Measurements from ENCODE around the gene GTF2H2C.
"Not testable (repeated sequence)": the region's sequence is repeated elsewhere in the genome, so short reads cannot be mapped to it uniquely, and the experiment has no call there.

Gene GTF2H2C

DNA sequence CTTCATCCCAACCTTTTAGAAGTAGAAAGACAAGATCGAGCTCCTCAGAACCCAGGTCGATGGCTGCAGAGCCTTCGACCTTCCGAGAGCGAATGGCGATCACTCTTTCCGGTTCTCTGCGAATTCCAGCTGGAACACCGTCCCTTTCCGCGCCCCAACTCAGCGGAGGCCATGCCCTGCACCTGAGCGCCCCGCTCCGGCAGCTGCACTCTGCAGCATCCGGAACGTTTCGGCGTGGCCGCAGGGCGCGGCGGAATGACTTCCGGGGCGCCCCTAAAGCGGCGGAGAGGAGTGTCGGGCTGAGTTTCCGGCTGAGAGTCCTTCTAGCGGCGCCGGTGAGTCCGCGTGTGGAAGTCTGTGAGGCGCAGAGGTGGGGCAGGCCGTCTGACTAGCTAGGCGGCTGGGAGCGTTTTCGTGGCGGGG is at the start of gene GTF2H2C:
TSS of gene GTF2H2C (plus strand) at position 284 of the 423 bp plus-strand sequence. CDS start 4,942 bp downstream, outside the sequence.
- DNase-seq (ENCODE audit: low read depth in 3 of 3) = peak; percentile 47 to 58 (median 55)

DNA sequence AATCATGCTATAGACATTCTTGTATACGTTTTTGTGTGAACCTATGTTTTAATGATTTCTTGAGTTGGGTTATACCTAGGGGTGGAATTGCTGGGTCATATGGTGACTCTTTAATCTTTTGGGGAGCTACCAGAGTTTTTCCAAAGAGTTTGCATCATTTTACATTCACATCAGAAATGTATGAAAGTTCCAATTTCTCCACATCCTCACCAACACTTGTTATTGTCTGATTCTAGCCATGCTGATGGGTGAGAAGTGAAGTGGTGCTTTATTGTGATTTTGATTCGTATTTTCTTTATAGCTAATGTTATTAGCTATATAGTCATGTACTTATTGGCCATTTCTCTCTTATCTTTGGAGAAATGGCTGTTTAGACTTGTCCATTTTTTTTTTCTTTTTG is 49.3 kb upstream of the GTF2H2C start:
- DNase-seq (ENCODE audit: low read depth in 3 of 3) = no peak

DNA sequence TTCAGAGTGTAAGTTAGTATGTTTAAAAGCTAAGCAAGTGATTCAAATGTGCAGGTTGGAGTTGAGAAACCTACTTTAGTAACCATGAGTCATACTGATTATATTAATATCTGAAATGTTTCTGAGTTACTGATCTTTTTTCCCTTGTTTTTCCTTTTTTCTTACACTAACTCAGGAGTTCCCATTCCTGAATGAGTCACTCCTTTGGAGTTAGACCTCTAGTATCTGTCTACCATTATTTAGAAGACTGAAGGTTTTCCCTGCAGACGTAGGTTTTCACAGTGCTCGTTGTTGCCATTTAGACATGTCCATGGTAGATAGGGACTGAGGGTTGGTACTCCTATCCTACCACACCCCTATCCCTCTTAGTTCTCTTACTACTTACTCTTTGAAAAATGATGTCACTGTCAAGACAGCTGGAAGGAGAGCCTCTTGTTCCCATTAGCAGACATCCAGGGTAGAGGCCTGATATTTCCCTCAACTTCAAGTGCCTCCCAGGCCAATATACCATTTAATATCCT is 47.2 kb upstream of the GTF2H2C start:
- no peak for DNase-seq (ENCODE audit: low read depth in 3 of 3)

DNA sequence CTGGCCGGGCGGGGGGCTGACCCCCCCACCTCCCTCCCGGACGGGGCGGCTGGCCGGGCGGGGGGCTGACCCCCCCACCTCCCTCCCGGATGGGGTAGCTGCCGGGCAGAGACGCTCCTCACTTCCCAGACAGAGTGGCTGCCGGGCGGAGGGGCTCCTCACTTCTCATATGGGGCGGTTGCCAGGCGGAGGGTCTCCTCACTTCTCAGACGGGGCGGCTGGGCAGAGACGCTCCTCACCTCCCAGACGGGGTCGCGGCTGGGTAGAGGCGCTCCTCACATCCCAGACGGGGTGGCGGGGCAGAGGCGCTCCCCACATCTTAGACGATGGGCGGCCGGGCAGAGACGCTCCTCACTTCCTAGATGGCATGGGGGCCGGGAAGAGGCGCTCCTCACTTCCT is 44.4 kb upstream of the GTF2H2C start:
- not testable (repeated sequence) for DNase-seq (ENCODE audit: low read depth in 3 of 3)

DNA sequence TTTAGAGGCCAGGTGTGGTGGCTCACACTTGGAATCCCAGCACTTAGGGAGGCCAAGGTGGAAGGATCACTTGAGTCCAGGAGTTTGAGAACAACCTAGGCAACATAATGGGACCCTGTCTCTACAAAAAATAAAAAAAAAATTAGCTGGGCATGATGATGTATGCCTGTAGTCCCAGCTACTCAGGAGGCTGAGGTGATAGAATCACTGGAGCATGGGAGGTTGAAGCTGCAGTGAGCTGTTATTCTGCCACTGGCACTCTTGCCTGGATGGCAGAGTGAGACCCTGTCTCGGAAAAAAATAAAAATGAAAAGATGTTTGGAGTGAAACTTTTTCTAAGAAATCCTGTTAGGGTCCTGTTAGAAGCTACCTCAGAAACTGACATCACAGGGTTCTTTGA is 43.2 kb upstream of the GTF2H2C start:
- DNase-seq (ENCODE audit: low read depth in 3 of 3) = no peak

DNA sequence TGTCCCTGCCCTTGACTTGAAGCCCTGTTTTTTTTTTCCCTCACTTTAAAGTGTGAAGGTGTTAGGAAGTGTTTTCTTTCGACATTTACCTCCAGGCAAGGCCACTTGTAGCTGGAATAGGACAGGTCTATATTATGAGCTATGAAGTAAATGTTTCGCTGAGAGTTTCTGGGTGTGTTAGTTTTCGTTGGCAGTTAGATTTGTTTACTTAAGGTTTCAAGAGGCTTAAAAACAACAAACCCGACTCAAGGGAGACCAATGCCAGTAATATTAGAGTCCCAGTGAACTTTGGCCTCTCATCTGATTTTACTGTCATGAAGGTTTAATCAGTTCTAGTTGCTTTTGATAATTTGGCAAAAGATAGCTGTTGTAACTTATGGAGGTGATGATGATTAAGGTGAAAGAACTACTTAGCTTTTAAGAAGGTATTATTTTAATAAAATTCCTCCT is 42.2 kb upstream of the GTF2H2C start:
- no peak for DNase-seq (ENCODE audit: low read depth in 3 of 3)

DNA sequence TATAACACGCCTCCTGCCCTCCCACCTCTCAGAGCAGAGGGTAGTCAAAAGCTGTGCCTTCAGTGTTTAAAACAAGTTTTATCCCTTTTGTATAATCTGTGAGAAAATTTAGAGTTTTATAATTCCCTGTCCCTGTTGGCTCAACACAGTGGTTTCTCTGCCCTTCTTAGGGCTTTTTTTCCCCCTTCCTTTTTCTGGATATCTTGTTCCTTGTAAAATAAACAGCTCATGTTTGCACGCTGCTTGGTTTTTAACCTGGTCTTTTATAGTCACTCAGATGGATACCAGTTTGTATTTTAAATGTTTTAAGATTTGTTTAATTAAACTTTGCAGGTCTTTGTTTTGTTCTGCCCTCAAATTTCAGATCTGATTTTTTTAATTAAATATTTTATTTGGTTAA is 40.7 kb upstream of the GTF2H2C start:
- no peak for DNase-seq (ENCODE audit: low read depth in 3 of 3)

DNA sequence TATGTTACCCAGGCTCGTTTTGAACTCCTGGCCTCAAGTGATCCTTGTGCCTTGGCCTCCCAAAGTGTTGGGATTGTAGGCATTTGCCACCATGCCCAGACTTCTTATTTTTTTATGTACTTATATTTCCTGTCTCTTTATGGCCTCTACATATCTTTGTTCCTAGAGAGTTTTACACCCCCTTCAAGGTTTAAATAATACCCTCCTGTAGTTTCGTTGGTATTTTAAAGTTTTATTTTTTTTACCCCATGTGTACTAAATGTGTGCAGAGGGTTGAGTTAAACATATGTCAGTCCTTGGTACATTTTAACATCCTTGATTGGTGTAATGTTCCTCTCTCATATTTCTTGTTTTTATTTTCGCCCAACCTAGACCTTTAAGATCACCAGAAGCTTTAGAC is 38.0 kb upstream of the GTF2H2C start:
- DNase-seq (ENCODE audit: low read depth in 3 of 3) = no peak

DNA sequence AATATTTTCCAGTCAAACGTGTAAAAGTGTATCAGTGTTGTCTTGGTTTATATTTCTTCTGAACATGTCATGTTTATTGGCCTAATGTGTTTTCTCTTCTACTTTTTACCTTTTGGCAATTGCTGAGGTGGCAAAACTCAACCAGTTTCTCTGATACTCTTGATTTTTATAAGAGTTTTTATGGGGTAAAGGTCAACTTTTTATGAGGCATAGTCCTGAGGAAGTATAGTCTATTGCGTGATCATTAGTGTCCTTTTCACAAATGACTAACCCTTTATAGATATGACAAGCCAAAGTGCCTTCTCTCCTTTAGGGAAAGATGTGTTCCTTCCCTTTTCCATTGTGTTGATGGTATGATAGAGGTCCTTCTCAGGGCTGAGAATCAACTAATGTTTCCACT is 34.5 kb upstream of the GTF2H2C start:
- no peak for DNase-seq (ENCODE audit: low read depth in 3 of 3)

DNA sequence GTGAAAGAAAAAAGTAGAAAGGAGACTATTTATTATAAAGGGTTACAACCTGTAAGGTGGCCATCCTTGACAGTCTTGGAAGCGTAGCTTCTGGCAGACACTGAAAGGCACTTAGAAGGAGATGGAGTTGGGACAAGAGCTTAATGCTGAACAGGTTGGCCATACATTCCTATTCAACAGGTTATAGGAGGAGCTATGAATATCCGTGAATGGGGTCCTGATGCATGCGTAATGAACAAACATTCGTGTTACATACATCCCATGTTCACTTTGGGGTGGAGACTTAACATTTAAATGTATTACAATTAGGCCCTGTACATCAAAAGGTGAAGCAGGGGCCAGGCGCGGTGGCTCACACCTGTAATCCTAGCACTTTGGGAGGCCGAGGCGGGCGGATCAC is 33.3 kb upstream of the GTF2H2C start:
- DNase-seq (ENCODE audit: low read depth in 3 of 3) = no peak

DNA sequence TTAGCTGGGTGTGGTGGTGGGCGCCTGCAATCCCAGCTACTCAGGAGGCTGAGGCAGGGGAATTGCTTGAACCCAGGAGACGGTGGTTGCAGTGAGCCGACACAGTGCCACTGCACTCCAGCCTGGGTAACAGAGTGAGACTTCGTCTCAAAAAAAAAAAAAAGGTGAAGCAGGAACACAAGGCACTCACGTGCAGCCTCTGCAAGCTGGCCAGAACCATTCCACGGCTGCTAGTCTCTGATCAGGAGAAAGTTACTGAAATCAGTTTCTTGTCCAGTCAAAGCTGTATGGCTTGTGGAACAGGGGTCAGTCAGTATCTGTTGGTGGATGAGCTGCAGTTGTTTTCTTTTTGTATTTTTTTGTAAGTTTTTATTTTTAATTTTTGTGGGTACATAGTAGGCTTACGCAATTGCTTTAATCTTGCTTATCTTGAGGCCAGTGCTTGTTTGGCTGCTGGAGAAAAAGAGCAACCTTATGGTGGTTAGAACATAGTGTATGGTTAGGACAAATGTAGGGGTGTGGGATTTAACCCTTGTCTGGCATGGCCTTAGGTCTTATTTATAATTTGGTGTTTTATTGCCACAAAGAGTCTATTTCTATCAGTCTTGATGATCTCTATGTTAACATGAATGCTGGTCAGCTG is 32.7 kb upstream of the GTF2H2C start:
- no peak for DNase-seq (ENCODE audit: low read depth in 3 of 3)

DNA sequence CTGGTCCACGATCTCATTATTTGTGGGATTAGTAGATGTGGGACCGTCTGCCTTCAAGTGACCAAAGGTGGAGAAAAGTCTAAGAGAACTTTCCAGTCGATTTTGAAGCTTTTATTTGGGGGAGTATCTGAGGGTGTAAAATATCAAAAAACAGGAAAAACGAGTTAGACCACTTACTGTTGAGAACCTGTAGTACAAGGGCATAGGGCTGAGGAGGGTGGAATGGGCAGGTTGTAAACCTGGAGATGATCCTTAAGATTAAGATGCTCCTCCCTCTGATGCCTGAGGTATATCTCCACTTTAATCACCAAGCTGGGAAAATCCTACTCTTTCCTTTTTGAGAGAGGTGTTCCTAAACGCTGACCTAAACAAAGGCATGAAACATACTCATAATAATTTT is 32.0 kb upstream of the GTF2H2C start:
- DNase-seq (ENCODE audit: low read depth in 3 of 3) = no peak

DNA sequence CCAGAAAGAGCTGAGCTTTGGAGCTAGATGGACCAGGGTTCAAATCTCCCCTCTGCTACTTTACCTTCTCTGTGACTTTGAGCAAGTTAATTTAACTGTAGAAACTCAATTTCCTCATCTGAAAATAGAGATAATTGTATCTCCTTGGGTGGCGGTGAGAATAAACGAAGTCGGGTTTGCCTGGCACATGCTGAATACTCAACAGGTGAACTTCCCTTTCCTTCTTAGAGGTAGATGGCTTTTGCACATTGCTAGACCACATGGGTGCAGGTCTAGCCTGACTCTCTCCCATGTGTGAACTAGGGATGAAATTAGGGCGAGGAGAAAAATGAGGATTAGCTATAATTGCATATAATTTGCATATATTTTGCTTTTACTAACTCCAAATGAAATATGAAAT is 31.4 kb upstream of the GTF2H2C start:
- DNase-seq (ENCODE audit: low read depth in 3 of 3) = no peak

DNA sequence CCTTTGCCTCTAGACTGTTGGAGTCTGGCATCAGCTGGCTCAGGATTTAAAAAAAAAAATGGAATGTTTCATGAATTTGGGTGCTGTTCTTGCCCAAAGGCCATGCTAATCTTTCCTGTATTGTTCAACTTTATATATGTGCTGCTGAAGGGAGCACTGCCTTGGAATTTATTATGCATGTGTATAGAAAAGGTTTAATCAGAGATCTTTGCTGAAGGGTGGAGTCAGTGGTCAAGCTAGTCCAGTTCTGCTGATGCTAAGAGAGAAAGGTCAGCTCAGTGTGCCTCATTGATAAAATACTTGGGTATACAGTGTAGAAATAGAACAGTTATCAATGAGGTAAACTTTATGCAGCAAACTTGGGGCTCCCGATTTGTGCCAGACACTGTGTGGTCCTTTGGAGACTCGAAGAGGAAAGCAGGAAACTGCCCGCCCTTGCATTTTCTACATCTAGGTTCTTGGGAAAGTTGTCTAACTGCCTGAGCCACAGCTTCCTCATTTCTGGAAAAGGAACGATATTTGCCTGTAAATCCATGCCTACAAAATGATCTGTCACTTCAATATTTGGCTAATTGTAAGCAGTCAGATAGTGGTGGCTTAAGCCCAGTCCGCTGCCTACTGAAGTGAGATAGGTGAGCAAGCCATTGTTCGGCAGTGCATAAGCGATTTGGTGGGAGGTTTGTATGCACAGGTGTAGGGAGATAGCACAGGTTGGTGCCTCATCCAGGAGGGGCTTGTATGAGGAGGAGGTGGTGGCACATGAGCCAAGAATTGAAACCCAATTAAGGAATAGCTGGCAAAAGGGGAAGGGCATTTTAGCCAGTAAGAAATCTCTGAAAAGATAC is 29.2 kb upstream of the GTF2H2C start:
- no peak for DNase-seq (ENCODE audit: low read depth in 3 of 3)

DNA sequence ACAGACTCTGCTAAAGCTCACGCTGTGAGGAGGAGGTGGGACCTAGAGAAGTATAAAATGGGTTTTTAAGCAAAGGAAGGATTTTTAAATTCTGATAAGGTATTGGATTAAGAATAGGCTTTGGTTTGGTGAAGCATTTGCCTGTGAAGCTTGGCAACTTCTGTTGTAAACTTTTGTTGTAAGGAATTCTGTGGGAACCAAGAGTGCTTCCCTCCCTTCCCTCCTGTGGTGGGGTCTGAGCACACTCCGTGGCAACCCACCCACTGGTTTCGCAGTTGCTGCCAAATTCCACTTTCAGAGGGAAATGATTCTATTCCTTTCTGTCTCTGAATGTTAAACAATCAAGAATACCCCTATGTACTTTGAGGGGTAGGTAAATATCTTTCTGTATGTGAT is 28.6 kb upstream of the GTF2H2C start:
- no peak for DNase-seq (ENCODE audit: low read depth in 3 of 3)

DNA sequence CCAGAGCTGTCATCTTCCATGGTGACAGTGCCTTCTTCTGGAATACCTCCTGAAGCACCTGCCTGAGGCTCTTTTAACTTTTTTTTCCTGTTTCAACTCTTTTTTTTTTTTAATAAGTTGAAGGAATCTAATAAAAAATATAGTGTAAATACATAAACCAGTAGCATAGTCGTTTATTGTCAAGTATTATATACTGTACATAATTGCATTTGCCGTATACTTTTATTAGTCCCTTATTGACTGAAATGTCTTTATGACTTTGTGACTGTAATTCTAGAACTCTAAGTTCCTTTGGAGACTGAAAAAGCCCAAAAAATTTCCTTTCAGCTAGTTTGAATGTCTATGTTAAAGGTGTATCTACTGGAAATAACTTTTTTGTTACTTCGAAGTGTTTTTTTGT is 22.1 kb upstream of the GTF2H2C start:
- DNase-seq (ENCODE audit: low read depth in 3 of 3) = not testable (repeated sequence)

DNA sequence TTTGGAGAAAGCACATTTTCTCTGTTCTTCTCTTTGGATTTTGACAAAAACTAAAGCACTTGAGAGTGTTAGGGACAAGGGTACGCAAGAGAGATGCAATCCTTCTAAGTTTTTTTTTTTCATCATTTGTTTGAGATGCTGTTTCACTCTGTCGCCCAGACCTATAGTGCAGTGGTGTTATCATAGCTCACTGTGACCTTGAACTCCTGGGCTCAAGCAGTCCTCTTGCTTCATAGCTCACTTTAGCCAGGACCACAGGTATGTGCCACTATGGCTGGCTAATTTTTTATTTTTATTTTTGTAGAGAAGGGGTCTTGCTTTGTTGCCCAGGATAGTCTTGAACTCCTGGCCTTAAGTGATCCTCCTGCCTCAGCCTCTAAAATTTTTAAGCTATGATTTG is 21.3 kb upstream of the GTF2H2C start:
- not testable (repeated sequence) for DNase-seq (ENCODE audit: low read depth in 3 of 3)

DNA sequence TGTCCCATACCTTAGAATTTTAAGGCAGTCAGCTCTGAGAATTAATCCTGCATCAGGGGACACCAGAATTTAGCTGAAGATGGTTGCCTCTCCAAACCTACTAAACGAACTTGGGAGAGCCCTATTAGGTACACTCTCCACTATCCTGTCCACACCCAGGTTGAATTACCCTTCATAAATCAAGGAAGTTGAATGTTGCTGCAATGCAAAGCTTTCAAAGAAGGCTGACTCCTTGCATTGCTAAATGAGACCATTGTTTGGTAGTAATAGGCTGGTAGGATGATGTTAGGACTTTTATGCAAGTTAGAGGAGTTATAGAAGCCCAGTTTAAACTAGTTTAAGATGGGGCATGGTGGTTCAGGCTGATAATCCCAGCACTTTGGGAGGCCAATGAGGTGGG is 18.6 kb upstream of the GTF2H2C start:
- DNase-seq (ENCODE audit: low read depth in 3 of 3) = not testable (repeated sequence)

DNA sequence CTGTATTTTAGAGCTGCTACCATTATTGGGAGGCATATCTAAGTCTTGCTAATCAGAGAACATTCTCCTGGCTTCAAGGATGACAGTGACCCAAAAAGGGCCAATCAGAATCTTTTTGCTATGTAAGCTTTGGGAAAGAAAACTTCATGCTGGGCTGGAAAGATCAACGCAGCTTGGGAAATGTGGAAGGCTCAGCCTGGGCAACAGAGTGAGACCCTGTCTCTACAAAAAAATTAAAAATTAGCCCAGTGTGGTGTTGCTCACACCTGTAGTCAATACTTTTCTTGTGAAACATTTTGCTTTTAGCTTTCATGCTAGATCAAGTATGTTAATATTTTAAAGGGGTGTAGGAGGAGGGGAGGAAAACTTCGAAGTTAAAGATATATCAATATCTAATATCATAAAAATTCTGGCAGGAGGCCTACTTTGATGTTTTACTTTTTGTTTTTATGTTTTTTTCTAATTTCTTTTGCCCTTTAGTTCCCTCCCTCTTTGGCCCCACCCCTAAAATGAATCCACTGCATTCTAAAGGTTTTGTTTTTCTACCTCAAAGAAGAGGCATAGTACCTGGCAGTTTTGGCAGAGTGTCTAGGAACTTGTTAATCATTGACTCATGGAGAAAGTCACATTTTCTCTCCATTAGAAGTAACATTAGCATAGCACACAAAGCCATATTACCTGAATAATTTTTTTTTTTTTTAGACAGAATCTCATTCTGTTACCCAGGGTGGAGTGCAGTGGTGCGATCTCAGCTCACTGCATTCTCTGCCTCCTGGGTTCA is 17.0 kb upstream of the GTF2H2C start:
- DNase-seq (ENCODE audit: low read depth in 3 of 3) = not testable (repeated sequence)

DNA sequence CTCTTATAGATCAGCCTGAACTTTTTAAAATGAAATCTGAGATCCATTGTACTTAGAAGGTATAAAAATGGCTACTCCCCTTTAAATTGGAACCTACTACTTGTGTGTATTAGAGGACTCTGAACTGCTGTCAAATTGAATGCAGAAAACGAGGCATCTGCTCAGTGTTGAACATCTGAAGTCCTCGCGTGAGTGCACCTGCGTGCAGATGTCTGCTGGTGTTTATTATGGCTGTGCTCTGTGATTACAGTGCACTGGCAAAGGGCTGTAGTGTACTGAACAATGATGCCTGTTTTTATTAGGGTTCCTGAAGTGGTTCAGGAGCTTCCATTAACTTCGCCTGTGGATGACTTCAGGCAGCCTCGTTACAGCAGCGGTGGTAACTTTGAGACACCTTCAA is 15.4 kb upstream of the GTF2H2C start:
- DNase-seq (ENCODE audit: low read depth in 3 of 3) = not testable (repeated sequence)

DNA sequence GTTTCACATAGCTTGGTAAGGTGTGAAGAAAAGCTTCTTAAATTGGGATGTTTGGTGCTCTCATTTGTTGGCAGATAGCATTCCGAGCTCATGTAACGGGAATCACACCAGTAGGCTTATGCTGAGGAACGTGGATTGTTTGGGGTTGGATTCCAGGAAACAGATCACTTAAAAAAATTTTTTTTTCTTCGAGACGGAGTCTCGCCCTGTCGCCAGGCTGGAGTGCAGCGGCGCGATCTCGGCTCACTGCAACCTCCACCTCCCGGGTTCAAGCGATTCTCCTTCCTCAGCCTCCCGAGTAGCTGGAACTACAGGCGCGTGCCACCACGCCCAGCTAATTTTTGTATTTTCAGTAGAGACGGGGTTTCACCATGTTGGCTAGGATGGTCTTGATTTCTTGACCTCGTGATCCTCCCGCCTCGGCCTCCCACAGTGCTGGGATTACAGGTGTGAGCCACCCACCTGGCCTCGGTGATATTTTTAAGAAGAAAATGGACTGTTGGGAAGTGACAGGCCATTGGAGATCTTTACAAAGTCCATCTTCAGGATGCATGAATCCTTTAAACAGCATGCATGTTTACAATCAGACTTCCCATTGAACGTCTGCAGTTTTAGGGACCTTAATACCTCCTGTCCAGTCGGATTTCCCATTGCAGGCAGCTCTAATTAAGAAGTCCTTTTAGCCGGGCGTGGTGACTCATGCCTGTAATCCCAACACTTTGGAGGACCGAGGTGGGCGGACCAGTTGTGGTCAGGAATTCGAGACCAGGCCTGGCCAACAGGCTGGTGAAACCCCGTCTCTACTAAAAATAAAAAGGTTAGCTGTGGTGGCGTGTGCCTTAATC is 818 bp downstream of the GTF2H2C start:
- DNase-seq (ENCODE audit: low read depth in 3 of 3) = not testable (repeated sequence)
